HG03520 (cell line): ENCODE data around the gene ADRA2B.
A peak's percentile ranks its signal among the peaks of the same experiment; 100 is the strongest.

Experiments
- ATAC-seq: cut with Tn5 transposase; IDR thresholded peaks from one replicate; pipeline ENCODE4 v1.9.1; 2021; ENCODE audit warnings: mild to moderate bottlenecking, moderate library complexity; ENCODE audit not compliant: unreplicated experiment

Gene ADRA2B

GRCh38 chr2:96119389-96119751 lies 3.0 kb upstream of the ADRA2B start:
- ATAC-seq: no peak

- ATAC-seq: no peak
Observed at GRCh38 chr2:96118698-96119388, 2.5 kb upstream of the ADRA2B start.

GRCh38 chr2:96117701-96118588 lies 1.6 kb upstream of the ADRA2B start:
- no peak for ATAC-seq

- peak; percentile 62 for ATAC-seq
Observed at GRCh38 chr2:96116879-96117533, 635 bp upstream of the ADRA2B start.

DNA sequence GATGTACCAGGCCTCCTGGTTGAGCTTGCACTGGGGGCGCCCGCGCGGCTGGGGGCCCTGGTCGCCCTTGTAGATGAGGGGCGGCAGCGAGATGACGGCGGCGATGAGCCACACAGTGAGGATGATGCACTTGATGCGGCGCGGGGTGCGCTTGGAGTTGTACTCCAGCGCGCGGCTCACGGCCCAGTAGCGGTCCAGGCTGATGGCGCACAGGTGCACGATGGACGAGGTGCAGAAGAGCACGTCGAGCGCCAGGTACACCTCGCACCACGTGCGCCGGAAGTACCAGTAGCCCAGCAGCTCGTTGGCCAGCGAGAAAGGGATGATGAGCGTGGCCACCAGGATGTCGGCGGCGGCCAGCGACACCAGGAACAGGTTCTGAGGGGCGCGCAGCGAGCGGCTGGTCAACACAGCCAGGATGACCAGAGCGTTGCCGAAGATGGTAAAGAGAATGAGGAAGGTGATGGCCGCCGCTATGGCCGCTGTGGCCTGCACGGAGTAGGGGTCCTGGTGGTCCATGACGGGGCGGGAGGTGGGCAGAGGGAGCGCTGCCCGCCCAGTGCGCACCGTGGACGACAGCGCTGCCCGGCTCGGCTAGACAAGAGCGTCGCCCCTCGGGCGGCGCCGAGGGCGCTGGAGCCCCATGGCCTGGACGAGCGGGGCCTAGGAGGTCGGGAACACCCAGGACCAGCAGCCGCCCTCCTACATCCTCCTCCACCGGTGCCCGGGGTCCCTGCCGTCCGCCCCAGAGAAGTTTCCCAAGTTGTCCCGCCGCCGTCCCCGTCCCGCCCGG lies 544 bp downstream of the ADRA2B start:
- ATAC-seq: no peak

DNA sequence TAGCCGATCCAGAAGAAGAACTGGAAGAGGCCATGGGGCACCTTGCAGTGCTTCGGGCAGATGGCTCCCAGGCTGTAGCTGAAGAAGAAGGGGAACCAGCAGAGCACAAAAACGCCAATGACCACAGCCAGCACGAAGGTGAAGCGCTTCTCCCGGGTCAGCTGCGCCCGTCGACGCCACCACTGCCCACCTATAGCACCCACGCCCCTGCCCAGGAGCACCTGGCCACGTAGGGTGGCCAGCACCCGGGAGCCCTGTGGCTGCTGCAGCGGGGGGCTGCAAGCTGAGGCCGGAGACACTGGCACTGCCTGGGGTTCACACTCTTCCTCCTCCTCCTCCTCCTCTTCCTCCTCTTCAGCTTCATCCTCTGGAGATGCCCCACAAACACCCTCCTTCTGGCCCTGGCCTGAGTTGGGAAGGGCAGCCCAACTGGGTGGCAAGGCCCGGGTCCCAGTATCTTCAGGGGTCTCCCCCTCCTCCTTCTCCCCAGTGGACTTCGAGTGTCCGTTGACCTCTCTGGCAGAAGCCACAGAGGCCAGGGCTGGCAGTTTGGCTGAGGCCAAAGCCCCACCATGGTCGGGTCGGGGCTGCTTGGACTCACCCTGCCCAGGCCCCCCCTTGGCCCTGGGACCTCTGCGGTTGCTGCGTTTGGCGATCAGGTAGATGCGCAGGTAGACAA lies 1.3 kb downstream of the ADRA2B start:
- no peak for ATAC-seq

- no peak for ATAC-seq
Observed at GRCh38 chr2:96114546-96114902, 1.8 kb downstream of the ADRA2B start.

GRCh38 chr2:96113951-96114350 lies 2.4 kb downstream of the ADRA2B start:
- ATAC-seq: no peak

GRCh38 chr2:96113367-96113677 lies 3.0 kb downstream of the ADRA2B start:
- no peak for ATAC-seq

- ATAC-seq: no peak
Observed at GRCh38 chr2:96112501-96113366, 3.6 kb downstream of the ADRA2B start.

DNA sequence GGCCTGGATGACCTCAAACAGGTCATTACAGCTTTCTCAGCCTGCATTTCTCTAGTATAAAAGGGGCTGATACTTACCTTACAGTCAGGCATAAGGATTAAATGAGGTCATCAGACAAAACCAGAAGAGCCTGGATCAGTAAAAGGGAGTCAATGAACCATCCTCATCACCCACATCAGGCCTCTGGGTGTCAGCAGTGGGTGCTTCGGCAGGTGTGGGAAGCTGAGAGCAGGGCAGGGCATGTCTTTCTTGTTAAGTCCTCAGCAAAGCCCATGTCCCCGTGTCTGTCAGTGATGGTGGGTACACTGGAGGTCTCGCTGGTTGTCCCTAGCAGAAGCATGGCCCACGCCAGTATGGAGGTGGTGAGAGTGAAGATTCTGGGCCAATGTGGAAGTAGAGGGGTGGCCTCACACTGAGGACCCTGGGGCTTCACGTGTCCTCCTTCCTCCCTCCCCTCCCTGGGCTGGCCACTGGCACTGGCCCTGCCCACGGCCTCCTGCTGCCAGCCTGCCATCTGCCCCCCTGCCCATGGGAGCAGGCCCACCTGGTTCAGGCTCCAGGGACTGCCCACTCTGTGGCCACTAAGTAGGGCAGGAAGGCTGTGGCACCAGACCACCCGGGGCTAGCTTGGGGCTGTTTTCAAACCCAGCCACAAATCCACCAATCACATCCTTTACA lies 4.4 kb downstream of the ADRA2B start:
- no peak for ATAC-seq

- no peak for ATAC-seq
Observed at GRCh38 chr2:96111257-96111640, 5.1 kb downstream of the ADRA2B start.

- ATAC-seq: no peak
Observed at GRCh38 chr2:96110621-96111256, 5.6 kb downstream of the ADRA2B start.

GRCh38 chr2:96109931-96110511 lies 6.3 kb downstream of the ADRA2B start:
- no peak for ATAC-seq

- ATAC-seq: no peak
Observed at GRCh38 chr2:96109361-96109680, 7.0 kb downstream of the ADRA2B start.

DNA sequence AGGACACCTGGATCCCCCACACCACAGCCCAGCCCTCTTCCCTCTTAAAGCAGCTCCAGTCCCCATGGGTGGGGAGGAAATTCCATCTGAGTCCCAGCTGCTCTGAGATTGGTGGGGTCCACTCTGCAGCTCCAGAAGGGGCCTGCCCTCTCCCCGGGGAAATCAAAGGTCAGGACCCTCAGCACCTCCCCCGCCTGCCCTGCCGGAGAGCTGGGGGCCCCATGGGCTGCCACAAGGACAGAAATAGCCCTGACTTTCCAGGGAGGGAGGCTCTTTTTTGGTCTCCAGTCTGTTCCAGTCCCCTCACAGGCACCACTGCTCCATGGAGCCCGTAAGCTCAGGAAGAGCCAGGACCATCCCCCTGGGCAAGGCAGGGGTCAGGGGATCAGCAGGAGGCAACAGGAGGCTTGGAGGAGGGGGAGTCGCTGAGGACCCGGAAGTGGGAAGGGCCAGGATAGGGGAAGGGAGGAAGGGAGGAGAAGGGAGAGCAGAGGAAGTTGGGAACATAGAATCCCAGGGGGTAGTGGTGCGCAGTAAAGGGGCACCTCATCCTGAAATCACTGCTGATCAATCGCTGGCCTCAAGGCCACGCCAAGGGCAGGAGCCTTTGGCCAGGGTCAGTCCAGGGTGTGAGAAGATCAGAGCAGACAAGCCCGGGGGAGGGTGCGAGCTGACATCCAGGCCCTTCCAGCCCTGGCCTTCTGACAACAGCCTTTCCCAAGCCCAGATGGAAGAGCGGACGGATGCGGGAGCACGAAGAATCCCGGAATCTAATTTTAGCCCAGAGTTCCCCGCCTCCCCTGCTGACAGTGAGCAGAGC lies 7.6 kb downstream of the ADRA2B start:
- no peak for ATAC-seq

GRCh38 chr2:96108151-96108540 lies 8.2 kb downstream of the ADRA2B start:
- ATAC-seq: no peak

DNA sequence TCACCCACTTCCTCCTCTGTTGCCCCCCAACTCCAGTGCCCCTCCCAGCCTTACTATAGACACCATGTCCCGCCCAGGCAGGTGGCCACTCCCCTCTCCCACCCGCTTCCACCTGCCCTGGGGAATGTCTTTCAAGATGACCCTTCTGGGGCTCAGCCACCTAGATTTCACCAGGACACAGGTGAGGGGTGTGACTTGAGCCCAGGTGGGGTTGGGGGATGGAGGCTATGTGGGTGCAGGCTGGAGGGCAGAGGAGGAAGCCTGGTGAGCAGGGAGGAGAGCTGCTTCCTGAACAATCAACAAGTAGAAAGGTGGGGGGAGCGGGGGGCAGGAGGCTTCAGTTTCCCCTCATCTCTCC lies 8.7 kb downstream of the ADRA2B start:
- no peak for ATAC-seq
